PC-9 (cell line): ENCODE measurements around the gene KCNIP1. TPM values are rescaled to one million over a fixed set of nuclear protein-coding genes. Genes with fewer than 3 reads are reported as not detected.

Experiments used
- BruUV-seq: library from RNA; stranded (reverse); fragments of 400-500 nt; replicated peaks from 2 replicates; lab custom pipeline; 2021; lab: Mats Ljungman, UMichigan
- CTCF ChIA-PET: fragments of 300-600 bp; sonication (Branson Sonifier 250); formaldehyde crosslinking; loops from one replicate; lab custom pipeline; 2022; ENCODE audit warnings: antibody characterized with exemption; lab: Charles Lee
- POLR2A ChIA-PET: fragments of 300-600 bp; sonication (Branson Sonifier 250); formaldehyde crosslinking; loops from one replicate; lab custom pipeline; 2022; ENCODE audit warnings: antibody characterized with exemption; ENCODE audit not compliant: unreplicated experiment; lab: Charles Lee
- DNase-seq, 2 experiments: peaks; one replicate each; pipeline versions ENCODE4 v3.0.0 to v3.0.0-alpha.2; 2015 to 2022; ENCODE audit warnings: mixed read lengths in 1 of 2
- H2AFZ ChIP-seq: fragments of 200-600 bp; sonication (generic); 2 replicates; pipeline ENCODE4 v1.8.1; 2017; ENCODE audit warnings: antibody characterized with exemption
- H3F3A ChIP-seq: fragments of 200-600 bp; sonication (generic); 2 replicates; pipeline ENCODE4 v1.8.1; 2017; ENCODE audit warnings: antibody characterized with exemption, mild to moderate bottlenecking, low read depth; ENCODE audit not compliant: insufficient read depth
- H3K27ac ChIP-seq: fragments of 200-600 bp; sonication (generic); 2 replicates; pipeline ENCODE4 v1.6.1; 2016; ENCODE audit warnings: mixed run types
- H3K27me3 ChIP-seq: fragments of 200-600 bp; sonication (generic); 2 replicates; pipeline ENCODE4 v1.6.1; 2016; ENCODE audit warnings: low read depth, mixed run types; ENCODE audit not compliant: insufficient read depth
- H3K36me3 ChIP-seq: fragments of 200-600 bp; sonication (generic); 2 replicates; pipeline ENCODE4 v1.6.1; 2016; ENCODE audit warnings: low read depth, mixed run types
- H3K4me1 ChIP-seq: fragments of 200-600 bp; sonication (generic); replicated peaks from 2 replicates; pipeline ENCODE4 v1.6.1; 2016; ENCODE audit warnings: mixed run types; ENCODE audit not compliant: insufficient read depth
- H3K4me2 ChIP-seq: fragments of 200-600 bp; sonication (generic); 2 replicates; pipeline ENCODE4 v1.6.1; 2017; ENCODE audit warnings: mixed run types
- H3K4me3 ChIP-seq: fragments of 200-600 bp; sonication (generic); 2 replicates; pipeline ENCODE4 v1.6.1; 2016; ENCODE audit warnings: mixed run types
- H3K79me2 ChIP-seq: fragments of 200-600 bp; sonication (generic); 2 replicates; pipeline ENCODE4 v1.6.1; 2017; ENCODE audit warnings: low read depth, mixed run types
- H3K9me2 ChIP-seq: fragments of 200-600 bp; sonication (generic); 2 replicates; pipeline ENCODE4 v1.8.1; 2017; ENCODE audit warnings: mild to moderate bottlenecking; ENCODE audit not compliant: insufficient read depth
- H3K9me3 ChIP-seq: fragments of 200-600 bp; sonication (generic); 2 replicates; pipeline ENCODE4 v1.8.1; 2016; ENCODE audit warnings: low read depth; ENCODE audit not compliant: insufficient read depth
- H4K20me1 ChIP-seq: fragments of 200-600 bp; sonication (generic); 2 replicates; pipeline ENCODE4 v1.8.1; 2017; ENCODE audit not compliant: insufficient read depth
- CTCF ChIP-seq: fragments of 200-600 bp; sonication (generic); conservative IDR thresholded peaks from 2 replicates; pipeline ENCODE4 v1.6.1; 2017; ENCODE audit warnings: mixed run types, antibody characterized with exemption, mild to moderate bottlenecking, moderate library complexity
- EZH2 ChIP-seq: fragments of 200-600 bp; sonication (generic); IDR thresholded peaks from 2 replicates; pipeline ENCODE4 v1.8.0; 2017; ENCODE audit warnings: antibody characterized with exemption, low read depth
- intact Hi-C: fragments of 100-400 bp; cut with micrococcal nuclease; formaldehyde crosslinking; loops from one replicate; pipeline ENCODE4 v1.10.0; 2022; ENCODE audit not compliant: unreplicated experiment
- total RNA-seq: library from RNA; stranded (reverse); gene quantifications from 2 replicates; pipeline ENCODE4 v1.2.3, GENCODE V29; 2021

Gene KCNIP1
- total RNA-seq, 1 experiment from 2014 or later, result not detected

- Histone ChIP-seq H3F3A (no peaks in the 10 kb centered on the region; the same call in 1 of the 2 replicates), H2AFZ (no peak overlapping the region), H3K79me2 (no peaks in the 10 kb centered on the region), H3K4me1 (0 out of 2 replicates have a peak, but pooled peaks cover 7% of the 10 kb centered on the region), H3K4me3 (no peak overlapping the region), H3K9me2 (no peaks in the 10 kb centered on the region), H3K9me3 (no peaks in the 10 kb centered on the region), H3K36me3 (no peaks in the 10 kb centered on the region), H3K27ac (no peak overlapping the region), H3K27me3 (no peaks in the 10 kb centered on the region), H3K4me2 (no peak overlapping the region), H4K20me1 (no peaks in the 10 kb centered on the region)
- CTCF ChIA-PET, result no interaction called here
- BruUV-seq, result no TSS peak
- TF ChIP-seq CTCF (no peak), EZH2 (no peak)
- POLR2A ChIA-PET, result no interaction called here
- DNase-seq, result no peak
- intact Hi-C loops, result no loop called here
Observed at GRCh38 chr5:170478306-170478705, 25.5 kb upstream of the KCNIP1 start.

DNA sequence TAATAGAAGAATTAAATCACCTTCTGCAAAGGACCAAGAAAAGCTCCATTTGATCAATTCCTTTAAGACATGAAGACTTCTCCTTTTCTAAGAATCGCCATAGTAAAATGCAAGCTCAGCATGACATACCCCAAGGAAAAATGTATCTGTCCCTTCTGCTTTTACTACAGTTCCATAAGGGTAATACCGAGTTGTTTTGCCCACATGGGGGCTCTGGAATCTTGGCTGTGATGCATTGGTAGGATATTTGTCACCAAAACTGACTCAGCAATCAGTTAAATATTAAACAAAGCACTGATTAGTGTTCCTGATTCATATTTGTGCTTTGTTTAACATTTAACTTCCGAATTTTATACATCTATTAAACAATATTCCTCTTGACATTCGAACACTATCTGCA is 24.3 kb upstream of the KCNIP1 start:
- Histone ChIP-seq H3K4me3 (no peak overlapping the region), H4K20me1 (no peaks in the 10 kb centered on the region), H3K27me3 (no peaks in the 10 kb centered on the region), H3K4me1 (0 out of 2 replicates have a peak, but pooled peaks cover 10% of the 10 kb centered on the region), H3K27ac (no peak overlapping the region), H3K9me3 (no peaks in the 10 kb centered on the region), H3F3A (no peaks in the 10 kb centered on the region; the same call in 1 of the 2 replicates), H2AFZ (no peak overlapping the region), H3K9me2 (no peaks in the 10 kb centered on the region), H3K79me2 (no peaks in the 10 kb centered on the region), H3K4me2 (no peak overlapping the region), H3K36me3 (no peaks in the 10 kb centered on the region)
- no peak for DNase-seq
- no peak for TF ChIP-seq EZH2
- TF ChIP-seq CTCF, result no peak; the same call in 1 of the 2 replicates
- BruUV-seq, result no TSS peak
- CTCF ChIA-PET, result no interaction called here
- intact Hi-C loops, result no loop called here
- POLR2A ChIA-PET, result no interaction called here

- no peaks in the 10 kb centered on the region for H3K36me3 ChIP-seq
- no peaks in the 10 kb centered on the region for H3K27me3 ChIP-seq
- ChIA-PET POLR2A (no interaction called here), CTCF (no interaction called here)
- BruUV-seq, result no TSS peak
- no peaks in the 10 kb centered on the region for H3K9me2 ChIP-seq
- 0 out of 2 replicates have a peak, but pooled peaks cover 10% of the 10 kb centered on the region for H3K4me1 ChIP-seq
- no peaks in the 10 kb centered on the region for H3K9me3 ChIP-seq
- no peaks in the 10 kb centered on the region for H3K79me2 ChIP-seq
- no peaks in the 10 kb centered on the region for H4K20me1 ChIP-seq
- TF ChIP-seq EZH2 (no peak), CTCF (no peak)
- H3K27ac ChIP-seq, result no peak overlapping the region
- no peak for DNase-seq
- no peak overlapping the region for H3K4me2 ChIP-seq
- no peak overlapping the region for H2AFZ ChIP-seq
- no peaks in the 10 kb centered on the region; the same call in 1 of the 2 replicates for H3F3A ChIP-seq
- H3K4me3 ChIP-seq, result no peak overlapping the region
- intact Hi-C loops, result no loop called here
Observed at GRCh38 chr5:170480260-170480659, 23.6 kb upstream of the KCNIP1 start.
